Activated naive CD4-positive, alpha-beta T cell (primary cell): ENCODE results near the gene SLAMF1.
A peak's percentile ranks its signal among the peaks of the same experiment; 100 is the strongest.
"Not testable (repeated sequence)": the region's sequence is repeated elsewhere in the genome, so short reads cannot be mapped to it uniquely, and the experiment has no call there.

ENCODE experiments used
- DNase-seq, 4 experiments: peaks; one replicate each; lab custom pipeline; 2025; lab: John Stamatoyannopoulos, UW

The SLAMF1 gene, protein sequence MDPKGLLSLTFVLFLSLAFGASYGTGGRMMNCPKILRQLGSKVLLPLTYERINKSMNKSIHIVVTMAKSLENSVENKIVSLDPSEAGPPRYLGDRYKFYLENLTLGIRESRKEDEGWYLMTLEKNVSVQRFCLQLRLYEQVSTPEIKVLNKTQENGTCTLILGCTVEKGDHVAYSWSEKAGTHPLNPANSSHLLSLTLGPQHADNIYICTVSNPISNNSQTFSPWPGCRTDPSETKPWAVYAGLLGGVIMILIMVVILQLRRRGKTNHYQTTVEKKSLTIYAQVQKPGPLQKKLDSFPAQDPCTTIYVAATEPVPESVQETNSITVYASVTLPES

DNA sequence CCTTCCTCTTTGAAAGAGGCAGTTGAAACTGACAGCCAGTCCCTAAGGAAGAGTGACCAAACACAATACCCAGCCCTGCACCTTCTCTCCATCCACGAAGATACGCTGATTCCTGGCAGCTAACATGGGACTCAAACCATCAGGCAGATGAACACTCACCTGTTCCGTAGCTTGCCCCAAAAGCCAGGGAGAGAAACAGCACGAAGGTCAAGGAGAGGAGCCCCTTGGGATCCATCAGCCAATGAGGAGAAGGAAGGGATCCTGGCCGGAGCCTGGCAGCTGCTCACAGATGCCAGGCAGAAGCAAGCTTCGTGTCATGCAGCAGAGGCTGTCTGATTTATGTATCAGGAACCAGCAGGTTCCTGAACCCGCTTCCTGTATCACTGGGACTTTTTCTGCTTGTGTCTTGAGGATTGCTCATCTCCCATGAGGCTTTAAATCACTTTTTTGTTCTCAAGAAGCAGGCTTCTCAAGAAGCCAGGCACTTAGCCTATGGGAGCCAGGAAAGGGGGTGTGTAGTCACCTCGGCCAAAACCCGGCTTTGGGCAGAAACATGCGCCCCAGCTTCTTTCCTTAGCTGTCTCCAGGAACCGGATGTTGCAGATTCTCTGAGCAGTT lies at the start of gene SLAMF1:
Gene SLAMF1 (minus strand): TSS at position 334 of the 618 bp plus-strand sequence. CDS start 99 bp downstream, at position 235.
- no peak for DNase-seq

DNA sequence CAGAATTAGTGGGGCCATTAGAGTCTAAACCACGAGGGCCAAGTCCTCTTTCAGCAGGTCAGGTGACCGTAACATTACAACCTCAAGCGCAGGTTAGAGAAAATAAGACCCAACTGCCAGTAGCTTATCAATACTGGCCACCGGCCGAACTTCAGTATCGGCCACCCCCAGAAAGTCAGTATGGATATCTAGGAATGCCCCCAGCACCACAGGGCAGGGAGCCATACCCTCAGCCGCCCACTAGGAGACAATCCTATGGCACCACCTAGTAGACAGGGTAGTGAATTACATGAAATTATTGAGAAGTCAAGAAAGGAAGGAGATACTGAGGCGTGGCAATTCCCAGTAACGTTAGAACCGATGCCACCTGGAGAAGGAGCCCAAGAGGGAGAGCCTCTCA lies 45.5 kb upstream of the SLAMF1 start:
- not testable (repeated sequence) for DNase-seq

DNA sequence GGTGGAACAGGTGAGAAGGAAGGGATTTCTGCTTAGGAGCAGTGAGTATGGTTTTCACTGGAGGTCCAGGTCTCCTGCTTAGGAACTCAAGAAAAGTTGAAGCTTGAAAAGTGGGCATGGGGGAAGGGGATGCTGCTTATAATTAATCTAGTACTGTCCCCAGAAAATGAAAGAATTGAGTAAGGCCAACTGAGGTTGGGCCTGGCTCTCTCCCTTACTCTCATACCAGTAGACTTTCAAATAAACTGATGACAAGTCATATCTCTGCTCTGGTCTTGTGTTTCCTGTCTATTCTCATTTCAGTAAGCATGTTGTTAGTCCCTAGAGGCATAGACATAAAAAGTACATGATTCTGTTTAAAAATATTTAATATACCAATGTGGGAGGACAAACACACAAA lies 38.4 kb upstream of the SLAMF1 start:
- no peak for DNase-seq

DNA sequence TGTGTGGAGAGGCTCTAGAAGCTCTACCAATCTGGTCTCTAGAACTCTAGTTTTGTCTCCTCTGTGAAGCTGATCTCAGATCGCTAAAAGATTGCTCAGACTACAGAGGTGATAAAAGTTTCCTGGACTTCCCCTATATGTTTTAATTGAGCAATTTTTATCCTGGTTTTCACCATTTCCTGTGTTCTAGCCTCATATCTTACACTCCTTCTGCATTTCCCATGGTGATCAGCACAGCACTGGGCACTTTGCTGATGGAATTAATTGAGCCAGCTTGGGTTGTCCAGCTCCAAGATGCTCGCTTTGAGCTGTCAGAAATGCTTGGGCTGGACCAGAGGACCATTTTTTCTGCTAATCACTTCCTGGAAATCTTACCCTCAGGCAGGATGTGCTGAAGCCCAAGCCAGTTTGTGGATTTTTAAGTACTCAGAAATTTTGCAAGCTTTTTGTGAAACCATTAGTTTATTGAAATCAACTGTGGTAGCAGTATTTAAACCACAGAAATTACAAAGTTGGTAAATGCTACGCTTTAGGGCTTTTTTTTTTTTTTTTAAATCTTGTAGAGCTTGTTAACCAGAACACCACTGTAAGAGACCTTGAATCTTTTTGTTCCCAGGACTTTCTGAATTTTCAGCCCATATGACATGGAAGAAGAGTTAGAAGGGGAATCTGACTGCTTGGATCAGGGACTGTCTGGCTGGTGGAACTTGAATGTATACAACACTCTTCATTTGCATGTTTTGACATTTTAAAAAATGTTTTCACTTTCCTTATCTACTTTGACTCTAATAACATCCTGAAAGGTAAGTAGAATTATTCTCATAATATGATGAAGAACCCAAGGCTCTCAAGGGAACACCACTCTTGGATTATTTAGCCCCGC lies 36.4 kb upstream of the SLAMF1 start:
- no peak for DNase-seq

DNA sequence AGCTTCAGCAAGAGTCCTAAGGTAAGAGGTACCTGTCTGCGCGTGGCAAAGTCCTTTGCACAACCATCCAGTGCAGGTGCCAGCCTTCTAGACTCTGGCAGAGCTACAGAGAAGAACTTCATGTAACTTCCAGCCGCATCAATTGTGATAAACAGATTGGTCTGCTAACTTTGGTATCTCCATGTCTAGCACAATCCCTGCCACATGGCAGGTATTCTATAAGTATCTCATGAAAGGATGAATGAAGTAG lies 35.0 kb upstream of the SLAMF1 start:
- DNase-seq, result no peak

DNA sequence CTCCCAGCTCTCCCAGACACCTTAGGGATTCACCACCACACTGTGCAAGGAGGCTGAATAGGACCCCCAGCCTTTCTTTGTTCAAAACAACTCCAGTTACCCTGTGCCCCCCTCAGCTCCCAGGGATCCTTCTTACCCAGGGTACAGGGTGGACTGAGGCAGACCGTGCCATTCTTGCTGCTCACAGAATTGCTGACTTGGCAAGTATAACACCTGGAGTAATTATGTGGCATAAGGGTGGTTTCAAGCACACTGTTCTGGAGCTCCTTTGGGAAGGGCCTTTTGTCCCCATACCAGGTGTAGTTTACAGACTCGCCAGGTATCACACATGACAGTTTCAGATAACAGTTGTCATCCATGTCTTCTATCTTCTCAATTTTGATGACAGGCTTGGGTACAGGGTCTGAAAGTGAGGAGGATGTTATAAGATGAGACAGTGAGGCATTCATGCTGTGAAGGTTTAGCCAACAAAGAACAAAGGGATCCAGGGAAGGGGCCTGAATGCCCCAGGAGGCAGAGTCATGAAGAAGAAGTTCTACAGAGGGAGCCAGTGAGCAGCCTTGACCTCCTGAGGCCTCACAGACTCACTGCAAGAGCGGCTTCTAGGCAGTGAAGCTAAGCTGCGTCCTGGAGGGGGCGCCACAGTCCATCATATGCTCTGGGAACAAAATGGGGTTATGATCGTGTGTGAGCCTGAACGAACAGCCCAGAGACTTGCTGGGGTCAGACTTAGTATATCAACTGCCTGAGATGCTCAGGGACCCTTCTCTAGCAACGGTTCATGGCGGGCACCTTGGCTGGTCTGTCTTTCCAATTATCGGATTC lies 34.4 kb upstream of the SLAMF1 start:
- peak; percentile 45 to 84 (median 66) for DNase-seq

DNA sequence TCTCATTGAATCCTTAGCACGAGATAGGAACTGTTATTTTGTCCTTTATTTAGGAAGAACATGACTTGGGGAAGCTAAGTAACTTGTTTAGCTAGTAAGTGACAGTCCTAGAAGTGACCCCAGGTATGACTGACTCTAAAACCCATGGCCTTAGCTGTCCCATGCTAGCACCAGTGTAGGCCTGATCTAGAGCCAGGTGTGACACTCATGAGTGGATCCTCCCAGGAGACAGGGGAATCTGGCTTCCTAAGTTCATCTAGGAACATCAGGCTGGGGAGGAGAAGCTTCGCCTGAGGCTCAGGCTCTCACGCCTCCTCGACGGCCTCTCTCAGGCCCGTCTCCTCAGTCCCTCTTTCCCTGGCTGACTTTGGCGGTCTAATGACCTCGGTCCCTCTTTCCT lies 33.6 kb upstream of the SLAMF1 start:
- no peak for DNase-seq

DNA sequence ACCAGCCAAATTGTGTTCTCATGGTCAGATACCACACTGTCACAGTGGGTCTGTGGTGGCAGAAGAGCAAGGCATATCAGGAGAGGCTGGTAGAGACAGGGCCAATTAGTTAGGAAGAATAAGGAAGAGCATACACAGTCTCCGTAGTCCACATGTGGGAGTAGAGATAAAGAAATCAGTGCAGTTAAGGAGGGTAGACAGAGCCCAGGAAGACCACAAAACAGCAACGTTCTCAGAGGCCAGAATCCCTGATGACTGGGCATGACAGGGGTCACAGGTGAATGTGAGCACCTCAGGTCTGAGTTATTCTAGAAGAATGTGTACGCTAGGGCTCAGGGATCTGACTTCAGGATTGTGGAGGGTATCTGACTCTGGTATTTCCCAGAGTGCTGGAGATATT lies 33.0 kb upstream of the SLAMF1 start:
- DNase-seq, result no peak

DNA sequence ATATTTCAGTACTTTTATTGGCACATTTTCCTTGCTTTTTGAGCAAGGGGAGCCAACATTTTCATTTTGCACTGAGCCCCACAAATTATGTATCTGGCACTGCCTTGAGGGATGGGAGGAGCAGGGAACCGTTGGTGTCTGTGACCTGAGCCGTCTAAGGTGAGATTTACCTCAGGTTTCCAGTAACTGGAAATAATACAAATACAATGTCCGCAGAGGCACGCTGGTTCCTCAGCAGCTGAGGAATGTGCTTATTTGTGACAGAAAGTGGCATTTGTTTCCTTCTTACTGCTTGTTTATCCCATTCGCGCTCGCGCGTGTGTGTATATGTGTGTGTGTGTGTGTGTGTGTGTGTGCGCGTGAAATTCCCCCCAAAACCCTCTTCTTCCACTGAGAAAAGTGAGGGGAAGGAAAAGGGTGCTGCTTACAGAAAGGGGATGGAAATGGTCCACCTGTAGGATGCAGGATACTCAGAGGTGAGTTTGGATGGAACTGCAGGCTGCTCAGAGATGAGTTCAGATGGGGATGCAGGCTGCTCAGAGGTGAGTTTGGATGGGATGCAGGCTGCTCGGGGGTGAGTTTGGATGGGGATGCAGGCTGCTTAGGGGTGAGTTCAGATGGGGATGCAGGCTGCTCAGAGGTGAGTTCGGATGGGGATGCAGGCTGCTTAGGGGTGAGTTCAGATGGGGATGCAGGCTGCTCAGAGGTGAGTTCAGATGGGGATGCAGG lies 30.2 kb upstream of the SLAMF1 start:
- no peak for DNase-seq

DNA sequence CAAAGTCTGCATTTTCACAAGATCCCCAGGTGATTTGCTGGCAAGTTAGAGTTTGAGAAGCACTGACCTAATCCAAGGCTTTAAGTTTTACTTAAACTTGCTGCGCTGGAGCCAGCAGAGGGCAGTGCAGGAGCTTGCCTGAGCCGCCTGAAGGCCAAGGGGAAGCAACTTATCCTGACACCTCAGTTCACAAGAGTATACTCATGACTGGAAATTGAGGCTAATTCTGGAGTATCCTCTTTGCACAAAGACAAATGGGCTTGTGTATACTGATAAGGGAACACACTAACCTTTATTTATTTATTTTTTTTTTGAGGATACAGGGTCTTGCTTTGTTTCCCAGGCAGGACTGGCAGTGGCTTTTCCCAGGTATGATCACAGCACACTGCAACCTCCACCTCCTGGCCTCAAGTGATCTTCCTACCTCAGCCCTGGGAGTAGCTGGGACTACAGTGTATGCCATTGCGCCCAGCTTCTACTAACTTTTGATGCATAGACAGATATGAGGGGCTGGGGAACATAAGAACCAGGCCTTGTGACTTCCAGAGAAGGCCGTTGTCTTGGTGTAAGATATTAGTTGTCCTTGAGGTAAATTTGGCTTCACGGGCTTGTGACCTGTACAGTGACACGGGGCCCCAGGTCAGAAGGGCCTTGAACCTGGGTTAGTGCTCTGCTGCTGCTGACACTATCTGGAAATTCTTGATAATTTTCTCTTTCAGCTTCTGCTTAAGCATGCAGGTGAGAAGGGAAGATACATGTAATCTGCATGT lies 29.0 kb upstream of the SLAMF1 start:
- DNase-seq, result peak; percentile 19 to 65 (median 39)

DNA sequence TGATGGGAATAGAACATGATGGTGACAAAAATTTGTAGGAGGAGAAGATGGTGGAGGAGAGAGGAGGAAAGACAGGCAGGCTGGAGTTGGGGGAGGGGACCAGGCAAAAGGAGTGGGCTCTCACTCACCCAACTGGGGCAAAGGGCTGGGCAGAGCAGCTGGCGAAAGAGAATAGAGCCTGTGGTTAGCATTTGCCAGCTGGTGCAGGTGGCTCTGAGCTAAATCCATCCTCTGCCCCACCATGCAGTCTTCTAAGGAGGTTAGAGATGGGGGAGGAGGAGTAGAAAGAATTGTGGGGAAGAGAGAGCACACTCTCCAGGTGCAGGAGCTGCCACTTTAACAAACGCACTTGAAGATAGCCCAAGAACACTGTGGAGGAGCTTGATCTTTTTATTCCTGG lies 27.6 kb upstream of the SLAMF1 start:
- no peak for DNase-seq

DNA sequence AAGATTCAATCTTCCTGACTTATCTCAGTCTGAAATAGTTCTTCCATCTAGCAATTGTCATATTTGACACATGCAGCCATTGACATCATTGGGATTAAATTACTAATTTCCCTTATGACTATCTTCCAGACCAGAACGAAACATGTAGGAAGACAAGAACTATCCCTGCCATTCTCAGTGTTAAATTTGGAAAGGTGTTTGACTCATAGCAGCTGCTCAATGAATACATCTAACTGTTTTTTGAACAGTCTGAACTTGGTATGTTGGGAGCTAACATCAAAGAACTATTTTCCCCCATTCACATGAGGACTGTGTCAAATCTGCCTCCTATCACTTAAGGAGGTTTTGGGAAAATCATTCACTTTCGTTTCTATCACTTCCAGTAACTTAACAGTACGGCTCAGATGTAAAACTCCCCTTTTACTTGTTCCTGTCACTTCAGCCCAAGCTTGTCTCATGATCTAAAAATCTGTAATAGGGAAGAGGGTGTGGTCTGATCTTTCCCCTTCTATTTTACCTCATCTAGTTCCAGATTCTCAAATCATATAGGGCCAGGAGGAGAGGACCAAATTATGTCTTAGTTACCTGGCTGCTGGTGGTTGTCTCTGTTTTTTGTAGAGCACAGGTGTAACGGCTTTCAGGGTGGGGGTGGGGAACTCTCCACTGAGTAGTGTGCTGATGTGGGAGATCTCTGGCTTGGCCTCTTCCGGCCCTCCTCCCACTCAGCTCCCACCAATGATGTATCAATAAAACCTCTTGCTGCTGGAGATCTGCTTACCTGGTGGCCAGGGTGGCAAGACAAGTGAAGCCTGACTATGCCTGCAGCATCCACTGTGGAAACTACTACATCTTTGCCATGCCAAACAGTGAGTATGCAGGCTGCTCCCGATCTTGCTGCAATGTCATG lies 26.2 kb upstream of the SLAMF1 start:
- DNase-seq, result no peak

DNA sequence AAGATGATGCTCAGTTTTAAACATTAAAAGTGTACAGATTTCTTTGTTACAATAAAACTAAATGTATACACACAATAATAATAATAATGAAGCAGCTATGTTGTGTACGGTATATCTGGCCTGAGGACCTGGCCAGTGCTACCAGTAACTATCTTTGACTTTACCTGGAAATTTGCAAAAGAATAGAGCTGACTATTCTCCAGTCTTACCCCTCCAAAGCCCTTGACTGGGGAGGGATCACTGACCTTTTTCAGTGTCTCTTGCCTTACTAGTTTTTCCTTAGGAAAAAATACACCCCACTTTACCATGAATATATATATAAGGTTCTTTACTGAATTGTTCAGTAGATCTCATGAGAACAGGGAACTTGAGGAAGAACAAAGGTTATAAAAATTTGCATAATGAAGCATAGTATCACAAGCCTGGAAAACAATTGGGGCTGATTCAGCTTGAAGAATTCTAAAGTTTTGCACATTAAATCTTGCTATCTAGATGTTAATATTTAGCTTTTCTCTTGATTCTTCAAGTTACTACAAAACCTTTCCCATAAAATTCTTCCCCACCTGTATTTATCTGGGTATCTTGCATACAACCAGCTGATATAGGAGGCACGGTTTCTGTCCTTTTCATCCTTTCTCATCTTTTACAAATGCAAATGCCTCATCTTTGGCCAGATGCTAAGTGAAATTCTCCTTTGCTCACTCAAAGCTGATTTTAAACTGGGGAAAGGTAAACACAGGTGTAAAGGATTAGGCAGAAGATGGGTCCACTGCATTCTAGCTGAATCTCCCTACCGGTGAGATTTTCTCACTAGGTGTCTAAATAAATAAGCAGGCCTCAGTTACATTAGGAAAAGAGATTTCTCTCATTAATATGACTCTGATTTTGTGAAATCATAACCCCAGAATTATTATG lies 25.0 kb upstream of the SLAMF1 start:
- DNase-seq, result no peak

DNA sequence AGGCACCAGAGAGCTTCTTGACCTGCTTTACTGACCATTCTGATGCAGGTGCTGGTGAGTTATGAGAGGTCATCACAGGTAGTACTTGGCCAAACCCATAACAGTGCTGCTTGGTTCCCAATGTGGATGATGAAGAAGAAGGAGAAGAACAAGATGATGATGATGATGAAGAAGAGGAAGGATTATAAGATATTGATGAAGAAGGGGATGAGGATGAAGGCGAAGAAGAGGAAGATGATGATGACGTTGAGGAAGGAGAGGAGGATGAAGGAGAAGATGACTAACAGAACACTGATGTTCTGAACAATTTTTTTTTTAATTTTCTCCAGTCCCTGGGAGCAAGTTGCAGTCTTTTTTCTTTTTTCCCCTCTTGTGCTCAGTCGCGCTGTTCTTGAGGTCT lies 23.9 kb upstream of the SLAMF1 start:
- DNase-seq, result no peak

DNA sequence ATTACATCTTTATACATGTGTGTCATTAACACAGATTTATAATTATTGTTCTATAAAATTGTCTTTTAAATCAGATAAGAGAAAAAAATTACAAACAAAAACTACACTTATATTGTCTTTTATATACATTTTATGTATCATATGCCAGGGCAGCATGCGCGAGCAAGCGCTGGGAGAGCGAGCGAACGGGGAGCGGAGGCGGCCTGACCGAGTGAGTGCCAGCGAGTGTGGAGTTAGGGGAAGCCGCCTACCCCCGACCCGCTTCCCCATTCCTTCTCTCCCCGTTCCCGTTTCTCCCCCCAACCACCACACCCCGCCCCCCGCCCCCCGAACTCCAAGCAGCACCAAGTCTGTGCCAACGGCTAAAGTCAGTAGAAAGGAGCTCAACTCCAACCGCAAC lies 23.0 kb upstream of the SLAMF1 start:
- no peak for DNase-seq

DNA sequence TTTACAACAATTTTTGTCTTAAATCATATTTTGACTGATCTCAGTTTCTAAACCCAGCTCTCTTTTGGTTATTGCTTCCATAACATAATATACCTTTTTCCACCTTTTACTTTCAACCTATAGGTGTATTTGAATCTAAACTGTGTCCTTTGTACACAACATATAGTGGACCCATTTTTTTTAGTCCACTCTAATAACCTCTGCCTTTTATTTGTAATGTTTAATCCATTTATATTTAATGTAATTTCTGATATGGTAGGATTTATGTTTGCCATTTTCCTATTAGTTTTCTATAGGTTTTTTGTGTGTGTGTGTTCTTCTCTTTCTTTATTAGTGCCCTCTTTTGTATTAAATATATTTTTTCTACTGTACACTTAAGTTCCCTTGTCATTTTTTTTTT lies 22.4 kb upstream of the SLAMF1 start:
- no peak for DNase-seq

DNA sequence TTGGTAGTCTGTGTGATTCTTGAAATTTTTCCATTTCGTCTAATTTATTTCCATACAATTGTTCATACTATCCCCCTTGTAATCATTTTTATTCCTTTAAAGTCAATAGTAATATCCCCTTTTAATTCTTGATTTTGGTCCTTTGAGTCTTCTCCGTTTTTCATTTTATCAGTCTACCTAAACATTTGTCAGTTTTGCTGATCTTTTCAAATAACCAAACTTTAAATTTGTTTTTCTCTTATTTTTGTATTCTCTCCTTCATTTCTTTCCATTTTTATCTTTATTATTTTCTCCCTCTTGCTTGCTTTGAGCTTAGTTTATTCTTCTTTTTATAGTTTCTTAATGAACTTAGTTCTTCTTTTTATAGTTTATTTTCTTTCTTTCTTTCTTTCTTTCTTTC lies 21.1 kb upstream of the SLAMF1 start:
- no peak for DNase-seq

DNA sequence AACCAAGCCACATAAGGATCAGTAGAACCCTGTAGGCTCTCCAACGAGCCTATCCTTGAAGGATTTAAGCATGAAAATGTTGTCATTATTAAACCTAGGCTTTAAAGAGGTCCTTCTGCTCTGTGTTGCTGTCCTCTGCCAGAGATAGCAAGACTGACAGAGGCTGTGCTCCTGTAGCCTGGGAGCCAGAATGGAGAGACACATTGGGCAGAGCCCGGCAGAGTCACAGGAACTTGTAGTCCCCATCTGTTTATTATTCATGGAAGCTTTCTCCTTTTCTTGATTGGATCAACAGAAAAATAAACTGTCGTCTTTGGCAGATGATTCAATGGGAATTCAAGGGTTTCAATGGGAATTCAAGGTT lies 19.2 kb upstream of the SLAMF1 start:
- no peak for DNase-seq
